Measurements from ENCODE around the gene FDX1. TPM values are rescaled to one million over a fixed set of nuclear protein-coding genes. Genes with fewer than 3 reads are reported as not detected.

FDX1 gene
- polyA plus RNA-seq, 1 experiment: 2.0 TPM

DNA sequence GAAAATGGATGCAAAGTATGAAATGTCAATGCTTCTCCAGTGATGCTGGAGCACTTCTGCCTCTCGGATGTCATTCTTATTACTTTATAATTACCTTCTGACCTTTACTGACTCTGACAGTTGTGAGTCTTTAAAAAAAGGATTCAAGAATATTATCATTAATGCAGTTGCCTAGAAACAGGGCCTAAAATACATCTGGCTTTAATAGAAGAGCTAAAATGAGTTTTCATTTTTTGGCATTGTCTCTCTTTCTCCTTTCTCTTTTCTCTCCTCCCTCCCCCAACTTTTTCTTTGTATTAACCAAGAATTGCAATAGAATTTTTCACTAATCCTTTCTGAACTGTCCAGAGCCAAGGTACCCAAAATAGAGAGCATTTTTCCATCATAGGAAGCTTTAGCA lies 45.9 kb downstream of the FDX1 start:
- H3K4me3 ChIP-seq (ENCODE audit: low read depth, low read length): no peak overlapping the region
- TF ChIP-seq, protein P1, sequence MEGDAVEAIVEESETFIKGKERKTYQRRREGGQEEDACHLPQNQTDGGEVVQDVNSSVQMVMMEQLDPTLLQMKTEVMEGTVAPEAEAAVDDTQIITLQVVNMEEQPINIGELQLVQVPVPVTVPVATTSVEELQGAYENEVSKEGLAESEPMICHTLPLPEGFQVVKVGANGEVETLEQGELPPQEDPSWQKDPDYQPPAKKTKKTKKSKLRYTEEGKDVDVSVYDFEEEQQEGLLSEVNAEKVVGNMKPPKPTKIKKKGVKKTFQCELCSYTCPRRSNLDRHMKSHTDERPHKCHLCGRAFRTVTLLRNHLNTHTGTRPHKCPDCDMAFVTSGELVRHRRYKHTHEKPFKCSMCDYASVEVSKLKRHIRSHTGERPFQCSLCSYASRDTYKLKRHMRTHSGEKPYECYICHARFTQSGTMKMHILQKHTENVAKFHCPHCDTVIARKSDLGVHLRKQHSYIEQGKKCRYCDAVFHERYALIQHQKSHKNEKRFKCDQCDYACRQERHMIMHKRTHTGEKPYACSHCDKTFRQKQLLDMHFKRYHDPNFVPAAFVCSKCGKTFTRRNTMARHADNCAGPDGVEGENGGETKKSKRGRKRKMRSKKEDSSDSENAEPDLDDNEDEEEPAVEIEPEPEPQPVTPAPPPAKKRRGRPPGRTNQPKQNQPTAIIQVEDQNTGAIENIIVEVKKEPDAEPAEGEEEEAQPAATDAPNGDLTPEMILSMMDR (IDR thresholded peaks at IDR 0.05; ENCODE audit: insufficient read depth, low read depth, low read length): no peak
- ChIA-PET CTCF (interaction anchor here (0.9 kb wide), 1 partner anchor 22 kb away, joined by 4 read pairs; no protein-coding TSS in a partner anchor), POLR2A (no interaction called here)
- H3K36me3 ChIP-seq (ENCODE audit: control insufficient read depth, insufficient read depth, low read length): no peaks in the 10 kb centered on the region
- no peak for DNase-seq (ENCODE audit: low read depth)
- no peaks in the 10 kb centered on the region for H3K27me3 ChIP-seq (ENCODE audit: control insufficient read depth, insufficient read depth, low read length)

DNA sequence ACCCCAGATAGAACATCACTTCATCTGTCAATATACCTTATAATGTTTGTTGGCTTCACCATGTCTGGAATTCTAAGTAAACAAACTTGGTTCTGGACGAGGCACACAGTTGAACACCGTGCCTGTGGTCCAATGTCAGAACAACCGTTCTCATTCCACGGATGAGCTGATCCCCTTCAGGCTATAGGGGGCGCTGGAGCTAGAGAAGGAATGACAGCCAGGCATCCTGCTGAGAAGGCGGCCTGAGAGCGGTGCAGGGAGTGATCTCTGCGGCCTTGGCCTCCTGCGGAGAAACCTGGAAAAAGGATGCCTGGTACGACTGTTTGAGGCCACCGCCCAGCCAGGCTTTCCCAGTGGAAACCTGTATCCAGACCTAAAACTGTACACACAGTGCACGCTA lies 48.7 kb downstream of the FDX1 start:
- TF ChIP-seq, protein P1 (IDR thresholded peaks at IDR 0.05; ENCODE audit: insufficient read depth, low read depth, low read length): no peak
- no peak for DNase-seq (ENCODE audit: low read depth)
- H3K27me3 ChIP-seq (ENCODE audit: control insufficient read depth, insufficient read depth, low read length): no peaks in the 10 kb centered on the region
- CTCF ChIA-PET: interaction anchor here (0.9 to 2.0 kb wide), 3 partner anchors 13 to 20 kb away, joined by 3 to 6 read pairs (median 3); no protein-coding TSS in a partner anchor
- H3K4me3 ChIP-seq (ENCODE audit: low read depth, low read length): no peak overlapping the region
- POLR2A ChIA-PET: no interaction called here
- no peaks in the 10 kb centered on the region for H3K36me3 ChIP-seq (ENCODE audit: control insufficient read depth, insufficient read depth, low read length)

DNA sequence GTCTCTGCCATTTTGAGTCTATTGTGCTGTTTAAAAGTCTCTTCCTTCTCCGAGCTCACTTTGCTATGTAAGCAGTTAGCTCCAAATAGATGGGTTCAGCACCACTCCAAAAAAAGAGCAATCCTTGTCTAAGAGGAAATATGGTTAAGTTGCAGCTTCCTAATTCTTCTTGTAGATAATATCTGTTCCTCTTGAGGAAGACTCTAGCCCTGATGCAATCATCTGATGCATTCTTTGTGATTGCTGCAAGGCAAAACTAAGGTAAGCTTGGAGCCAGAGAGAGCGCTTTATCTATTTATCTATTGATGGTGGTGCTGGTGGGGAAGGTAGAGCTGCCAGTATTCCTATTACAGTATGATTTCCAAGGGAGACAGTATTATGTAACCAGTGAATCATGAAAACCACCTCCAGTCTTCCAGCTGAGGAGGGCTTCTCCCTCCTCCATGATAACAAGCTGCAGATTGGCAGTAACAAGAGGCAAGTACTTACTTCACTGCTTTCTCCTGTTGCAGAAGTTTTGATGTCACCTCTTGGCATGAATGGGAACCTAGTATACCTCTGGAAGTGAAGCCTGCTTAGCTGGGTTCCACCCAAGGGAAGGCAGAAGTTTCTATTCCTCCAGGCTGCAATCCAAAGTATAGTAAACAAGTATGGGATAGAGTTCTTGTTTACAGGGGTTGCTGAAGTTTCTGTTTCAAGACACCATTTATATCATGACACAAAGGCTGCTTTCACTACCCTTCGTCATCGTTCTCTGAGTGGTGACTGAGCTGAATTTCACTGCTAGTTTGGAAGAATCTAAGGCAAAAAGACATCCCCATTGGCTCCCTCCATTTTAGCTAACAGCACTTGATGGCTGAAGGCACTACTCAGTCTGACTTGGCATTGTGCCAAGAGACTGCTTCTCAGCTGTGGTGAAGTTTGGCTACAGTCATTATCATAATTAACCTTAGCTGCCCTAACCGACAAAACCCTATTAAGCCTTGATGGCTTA lies 49.7 kb downstream of the FDX1 start:
- H3K36me3 ChIP-seq (ENCODE audit: control insufficient read depth, insufficient read depth, low read length): no peaks in the 10 kb centered on the region
- TF ChIP-seq, protein P1 (IDR thresholded peaks at IDR 0.05; ENCODE audit: insufficient read depth, low read depth, low read length): no peak
- ChIA-PET POLR2A (no interaction called here), CTCF (interaction anchor here (0.5 to 2.0 kb wide), 7 partner anchors 9 to 28 kb away, joined by 3 to 9 read pairs (median 3); no protein-coding TSS in a partner anchor)
- H3K27me3 ChIP-seq (ENCODE audit: control insufficient read depth, insufficient read depth, low read length): no peaks in the 10 kb centered on the region
- peak; percentile 18 for DNase-seq (ENCODE audit: low read depth)
- no peak overlapping the region for H3K4me3 ChIP-seq (ENCODE audit: low read depth, low read length)

DNA sequence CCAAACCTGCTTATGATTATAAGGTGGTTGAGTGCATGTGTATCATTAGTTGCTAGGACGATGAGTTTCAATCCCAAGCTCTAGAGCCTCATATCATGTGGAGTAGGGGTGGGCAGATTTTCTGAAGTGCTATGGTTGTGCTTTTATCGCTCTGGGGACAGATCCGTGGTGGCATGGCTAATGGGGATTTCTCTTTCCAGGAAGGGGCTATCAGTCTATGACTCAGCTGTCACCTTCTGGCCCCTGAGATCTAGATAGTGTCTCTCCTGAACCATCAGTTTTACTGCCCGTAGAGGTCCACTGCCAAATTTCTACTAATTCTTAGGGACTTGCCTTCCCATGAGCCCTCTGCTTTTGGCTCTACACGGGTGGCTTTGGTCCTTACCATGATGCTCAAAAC lies 51.8 kb downstream of the FDX1 start:
- no peaks in the 10 kb centered on the region for H3K27me3 ChIP-seq (ENCODE audit: control insufficient read depth, insufficient read depth, low read length)
- H3K4me3 ChIP-seq (ENCODE audit: low read depth, low read length): no peak overlapping the region
- ChIA-PET POLR2A (no interaction called here), CTCF (interaction anchor here (1.5 kb wide), 1 partner anchor 9 kb away, joined by 3 read pairs; no protein-coding TSS in a partner anchor)
- TF ChIP-seq, protein P1 (IDR thresholded peaks at IDR 0.05; ENCODE audit: insufficient read depth, low read depth, low read length): no peak
- no peak for DNase-seq (ENCODE audit: low read depth)
- H3K36me3 ChIP-seq (ENCODE audit: control insufficient read depth, insufficient read depth, low read length): no peaks in the 10 kb centered on the region

DNA sequence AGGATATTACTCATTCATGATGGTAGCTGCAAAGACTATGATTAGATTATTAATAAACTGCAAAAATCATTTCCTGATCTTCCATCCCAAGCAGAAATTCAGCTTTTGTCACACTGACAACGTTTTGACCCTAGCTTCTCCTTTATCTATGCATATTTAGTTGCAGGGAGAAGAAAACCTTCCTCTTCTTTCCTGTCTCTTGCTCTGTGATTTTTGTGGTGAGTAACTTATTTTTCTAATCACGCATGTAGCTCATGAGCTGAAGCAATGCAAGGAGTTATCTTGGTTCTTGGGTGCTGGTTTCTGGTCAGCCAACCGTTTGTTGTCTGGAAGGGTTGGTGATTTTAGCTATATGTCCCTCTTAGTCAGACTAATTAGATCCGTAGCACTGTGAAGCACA lies 56.4 kb downstream of the FDX1 start:
- CTCF ChIA-PET: no interaction called here

More for the DNA sequence above, 56.4 kb downstream of the FDX1 start:
- Histone ChIP-seq H3K27me3 (ENCODE audit: control insufficient read depth, insufficient read depth, low read length) (no peaks in the 10 kb centered on the region), H3K4me3 (ENCODE audit: low read depth, low read length) (no peak overlapping the region), H3K36me3 (ENCODE audit: control insufficient read depth, insufficient read depth, low read length) (no peaks in the 10 kb centered on the region)
- no peak for DNase-seq (ENCODE audit: low read depth)
- POLR2A ChIA-PET: no interaction called here
- TF ChIP-seq, protein P1 (IDR thresholded peaks at IDR 0.05; ENCODE audit: insufficient read depth, low read depth, low read length): no peak

All from BJ (cell line).